H1 (cell line): Measurements from ENCODE around the gene DCTN3. TPM values are rescaled to one million over a fixed set of nuclear protein-coding genes. Genes with fewer than 3 reads are reported as not detected.

Experiments used
- CTCF ChIA-PET: fragments of 300-600 bp; sonication (Branson Sonifier 250); formaldehyde crosslinking; loops from one replicate; lab custom pipeline; 2021; ENCODE audit not compliant: partially characterized antibody; lab: Charles Lee
- POLR2A ChIA-PET: fragments of 300-600 bp; sonication (Branson Sonifier 250); formaldehyde crosslinking; loops from one replicate; lab custom pipeline; 2021; ENCODE audit warnings: inconsistent platforms; ENCODE audit not compliant: partially characterized antibody; lab: Charles Lee
- DNase-seq, 2 experiments: peaks; one replicate each; pipeline versions ENCODE4 v3.0.0 to v3.0.0-alpha.2; 2010 to 2022; ENCODE audit warnings: low spot score in 2 of 2, low read depth in 1 of 2, mixed read lengths in 1 of 2
- FAIRE-seq: peaks from 2 replicates; lab custom pipeline; 2011; peaks lifted over from hg19 to GRCh38; lab: Jason Lieb, UNC
- H2AFZ ChIP-seq: 2 replicates; pipeline ENCODE4 v1.8.1; 2012; ENCODE audit warnings: low read length, inconsistent platforms
- H2AK5ac ChIP-seq: 2 replicates; pipeline ENCODE4 v1.6.1; 2013; ENCODE audit warnings: low read depth, low read length
- H2BK120ac ChIP-seq: replicated peaks from 2 replicates; pipeline ENCODE3; 2013; ENCODE audit warnings: low read depth, low read length, inconsistent platforms
- H2BK12ac ChIP-seq: 2 replicates; pipeline ENCODE4 v1.6.1; 2013; ENCODE audit warnings: low read depth, low read length
- H2BK15ac ChIP-seq: 2 replicates; pipeline ENCODE4 v1.6.1; 2013; ENCODE audit warnings: low read length
- H2BK20ac ChIP-seq: 2 replicates; pipeline ENCODE4 v1.6.1; 2013; ENCODE audit warnings: low read length
- H2BK5ac ChIP-seq: 2 replicates; pipeline ENCODE4 v1.6.1; 2013; ENCODE audit warnings: low read depth, low read length
- H3K14ac ChIP-seq: 2 replicates; pipeline ENCODE4 v1.6.1; 2013; ENCODE audit warnings: inconsistent platforms; ENCODE audit not compliant: insufficient read length
- H3K18ac ChIP-seq: 2 replicates; pipeline ENCODE4 v1.6.1; 2013; ENCODE audit warnings: low read length; ENCODE audit errors: extremely low read depth
- H3K23ac ChIP-seq: 2 replicates; pipeline ENCODE4 v1.6.1; 2013; ENCODE audit warnings: inconsistent platforms; ENCODE audit not compliant: insufficient read length
- H3K23me2 ChIP-seq: 2 replicates; pipeline ENCODE4 v1.6.1; 2013; ENCODE audit warnings: low read depth, low read length
- H3K27ac ChIP-seq: 2 replicates; pipeline ENCODE4 v1.6.1; 2011; ENCODE audit warnings: low read depth, low read length, inconsistent platforms
- H3K27me3 ChIP-seq, 4 experiments: replicated peaks in 1 of 4; 1 replicate in 1 of 4; 2 replicates in 3 of 4; pipeline versions ENCODE4 v1.6.1 to v1.8.1; 2011 to 2013; ENCODE audit warnings: low read length in 3 of 4, mild to moderate bottlenecking in 3 of 4, inconsistent platforms in 2 of 4, mixed read lengths in 2 of 4, moderate library complexity in 1 of 4; ENCODE audit not compliant: control insufficient read depth in 3 of 4, insufficient read depth in 3 of 4; ENCODE audit errors: extremely low read depth in 1 of 4
- H3K36me3 ChIP-seq, 4 experiments: 2 replicates each; pipeline versions ENCODE4 v1.6.1 to v1.8.1; 2011 to 2013; ENCODE audit warnings: mild to moderate bottlenecking in 4 of 4, low read length in 3 of 4, moderate library complexity in 2 of 4, control low read depth in 1 of 4, inconsistent platforms in 1 of 4; ENCODE audit not compliant: insufficient read depth in 4 of 4, control insufficient read depth in 2 of 4
- H3K4ac ChIP-seq: replicated peaks from 2 replicates; pipeline ENCODE3; 2013; ENCODE audit warnings: low read length, low read depth, mixed read lengths, inconsistent platforms; ENCODE audit not compliant: insufficient read length
- H3K4me1 ChIP-seq, 4 experiments: replicated peaks in 1 of 4; 1 replicate in 1 of 4; 2 replicates in 3 of 4; pipeline versions ENCODE4 v1.6.1 to v1.8.1; 2011 to 2013; ENCODE audit warnings: low read length in 3 of 4, inconsistent platforms in 2 of 4, mixed read lengths in 1 of 4; ENCODE audit not compliant: insufficient read depth in 4 of 4, control insufficient read depth in 3 of 4
- H3K4me2 ChIP-seq, 2 experiments: 2 replicates each; pipeline versions ENCODE4 v1.6.1 to v1.8.1; 2011 to 2013; ENCODE audit warnings: low read depth in 2 of 2, low read length in 2 of 2, control low read depth in 1 of 2, inconsistent platforms in 1 of 2, mild to moderate bottlenecking in 1 of 2; ENCODE audit not compliant: insufficient read depth in 1 of 2
- H3K4me3 ChIP-seq, 4 experiments: fragments of 200-600, 300-600 bp in 1 of 4; sonication (generic), shearing (Covaris generic), sonication (Bioruptor Twin) in 1 of 4; 2 replicates each; pipeline versions ENCODE4 v1.5.1 to v1.8.1; 2011 to 2016; ENCODE audit warnings: low read length in 4 of 4, low read depth in 3 of 4, control low read depth in 2 of 4, inconsistent platforms in 2 of 4, mild to moderate bottlenecking in 2 of 4, mixed read lengths in 1 of 4, moderate library complexity in 1 of 4; ENCODE audit not compliant: insufficient read depth in 2 of 4; ENCODE audit errors: extremely low read depth in 1 of 4
- H3K56ac ChIP-seq: replicated peaks from 2 replicates; pipeline ENCODE3; 2013; ENCODE audit warnings: low read depth, mild to moderate bottlenecking, mixed read lengths, low read length, inconsistent platforms; ENCODE audit not compliant: insufficient read length
- H3K79me1 ChIP-seq: 2 replicates; pipeline ENCODE4 v1.6.1; 2013; ENCODE audit warnings: low read depth, low read length, control low read depth
- H3K79me2 ChIP-seq, 2 experiments: 2 replicates each; pipeline versions ENCODE4 v1.6.1 to v1.8.1; 2012 to 2013; ENCODE audit warnings: low read length in 2 of 2, mild to moderate bottlenecking in 2 of 2, inconsistent platforms in 1 of 2; ENCODE audit not compliant: insufficient read depth in 2 of 2, control insufficient read depth in 1 of 2
- H3K9ac ChIP-seq, 4 experiments: replicated peaks in 1 of 4; 1 replicate in 1 of 4; 2 replicates in 3 of 4; pipeline versions ENCODE4 v1.6.1 to v1.8.1; 2011 to 2013; ENCODE audit warnings: low read depth in 3 of 4, low read length in 3 of 4, control low read depth in 2 of 4, mild to moderate bottlenecking in 2 of 4, moderate library complexity in 2 of 4, inconsistent platforms in 1 of 4; ENCODE audit errors: extremely low read depth in 1 of 4
- H3K9me3 ChIP-seq, 2 experiments: 2 replicates each; pipeline versions ENCODE4 v1.6.1 to v1.8.1; 2012 to 2013; ENCODE audit warnings: mild to moderate bottlenecking in 2 of 2, moderate library complexity in 2 of 2, control low read depth in 1 of 2, inconsistent platforms in 1 of 2, low read depth in 1 of 2, low read length in 1 of 2, mixed read lengths in 1 of 2; ENCODE audit not compliant: insufficient read depth in 2 of 2
- H4K20me1 ChIP-seq, 2 experiments: replicated peaks in 1 of 2; 2 replicates each; pipeline versions ENCODE3 to v1.8.1; 2011 to 2013; ENCODE audit warnings: inconsistent platforms in 2 of 2, low read length in 2 of 2, mild to moderate bottlenecking in 1 of 2; ENCODE audit not compliant: insufficient read depth in 2 of 2, control insufficient read depth in 1 of 2
- H4K5ac ChIP-seq: 2 replicates; pipeline ENCODE4 v1.6.1; 2013; ENCODE audit warnings: low read length, low read depth, mixed read lengths, inconsistent platforms; ENCODE audit not compliant: insufficient read length
- H4K8ac ChIP-seq: 2 replicates; pipeline ENCODE4 v1.8.0; 2013; ENCODE audit warnings: mild to moderate bottlenecking, moderate library complexity, low read length, inconsistent platforms; ENCODE audit not compliant: insufficient read depth; ENCODE audit errors: extremely low read depth
- H4K91ac ChIP-seq: replicated peaks from 2 replicates; pipeline ENCODE3; 2013; ENCODE audit warnings: low read length, mixed read lengths, inconsistent platforms; ENCODE audit not compliant: insufficient read length
- EGR1 ChIP-seq: IDR thresholded peaks from 2 replicates; pipeline ENCODE4 v1.6.1; 2011; ENCODE audit warnings: low read depth, low read length, borderline replicate concordance
- EZH2 ChIP-seq: fragments of 200-600 bp; sonication (generic); IDR thresholded peaks from 2 replicates; pipeline ENCODE4 v1.7.1; 2012; ENCODE audit warnings: low read depth, mild to moderate bottlenecking, moderate library complexity, low read length, inconsistent platforms; ENCODE audit not compliant: severe bottlenecking
- JUND ChIP-seq: IDR thresholded peaks from 2 replicates; pipeline ENCODE4 v1.6.1; 2011; ENCODE audit warnings: mild to moderate bottlenecking, improper control_type of control experiment, low read length
- SP1 ChIP-seq: IDR thresholded peaks from 2 replicates; pipeline ENCODE4 v1.6.1; 2011; ENCODE audit warnings: low read depth, low read length
- SUZ12 ChIP-seq: fragments of 200-600 bp; sonication (generic); IDR thresholded peaks from 2 replicates; pipeline ENCODE4 v1.6.1; 2012; ENCODE audit warnings: mild to moderate bottlenecking, inconsistent platforms, low read length, moderate library complexity, mixed read lengths
- WGBS, 2 experiments: shearing (Covaris generic) in 1 of 2; methylation state at CpG; one replicate each; pipeline versions ENCODE4 v1.1.6 to v1.1.7; 2013 to 2015; ENCODE audit warnings: low lambda C conversion rate in 2 of 2, mixed read lengths in 2 of 2, inconsistent platforms in 1 of 2, low coverage in 1 of 2, missing lambda C conversion rate in 1 of 2; ENCODE audit not compliant: insufficient replicate concordance in 2 of 2, insufficient coverage in 1 of 2, insufficient read length in 1 of 2; ENCODE audit errors: extremely low coverage in 1 of 2, missing lambda C conversion rate in 1 of 2; 5-methylcytosine and 5-hydroxymethylcytosine counted together
- polyA plus RNA-seq, 7 experiments: library from polyadenylated mRNA; depleted of rRNA in 3 of 7; stranded (reverse) in 5 of 7; unstranded in 2 of 7; fragments of >200 nt in 5 of 7; fragments of 200-250 nt in 2 of 7; gene quantifications; 1 replicate in 5 of 7; 2 replicates in 1 of 7; 4 replicates in 1 of 7; pipeline versions ENCODE4 v1.2.1 to v1.2.3, GENCODE V29; 2011 to 2013; ENCODE audit warnings: missing spikeins in 2 of 7, mixed read lengths in 2 of 7
- total RNA-seq: library from RNA; stranded (reverse); fragmentation: NEBNext Ultra II Directional; extraction: Animal tissue kit (Norgen Biotek cat#: 25700); gene quantifications from 2 replicates; pipeline ENCODE4 v1.2.1, GENCODE V29; 2021
- TF ChIP-seq, protein P1 (sequence below): IDR thresholded peaks from 2 replicates; pipeline ENCODE4 v1.6.1; 2012; ENCODE audit warnings: inconsistent platforms
- TF ChIP-seq, protein P2 (sequence below), 3 experiments: IDR thresholded peaks; 1 replicate in 2 of 3; 2 replicates in 1 of 3; pipeline versions ENCODE4 v1.5.1 to v1.6.1; 2011; ENCODE audit warnings: low read length in 3 of 3, mild to moderate bottlenecking in 3 of 3, inconsistent platforms in 2 of 3, low read depth in 1 of 3, moderate library complexity in 1 of 3; ENCODE audit not compliant: insufficient read depth in 1 of 3; ENCODE audit errors: control extremely low read depth in 1 of 3

The DCTN3 gene
- total and polyA plus RNA-seq, 2 of the 8 experiments (the other 6 are each of a cell fraction or from before 2014, with no cell fraction given): 25.6 to 39.2 TPM

DNA sequence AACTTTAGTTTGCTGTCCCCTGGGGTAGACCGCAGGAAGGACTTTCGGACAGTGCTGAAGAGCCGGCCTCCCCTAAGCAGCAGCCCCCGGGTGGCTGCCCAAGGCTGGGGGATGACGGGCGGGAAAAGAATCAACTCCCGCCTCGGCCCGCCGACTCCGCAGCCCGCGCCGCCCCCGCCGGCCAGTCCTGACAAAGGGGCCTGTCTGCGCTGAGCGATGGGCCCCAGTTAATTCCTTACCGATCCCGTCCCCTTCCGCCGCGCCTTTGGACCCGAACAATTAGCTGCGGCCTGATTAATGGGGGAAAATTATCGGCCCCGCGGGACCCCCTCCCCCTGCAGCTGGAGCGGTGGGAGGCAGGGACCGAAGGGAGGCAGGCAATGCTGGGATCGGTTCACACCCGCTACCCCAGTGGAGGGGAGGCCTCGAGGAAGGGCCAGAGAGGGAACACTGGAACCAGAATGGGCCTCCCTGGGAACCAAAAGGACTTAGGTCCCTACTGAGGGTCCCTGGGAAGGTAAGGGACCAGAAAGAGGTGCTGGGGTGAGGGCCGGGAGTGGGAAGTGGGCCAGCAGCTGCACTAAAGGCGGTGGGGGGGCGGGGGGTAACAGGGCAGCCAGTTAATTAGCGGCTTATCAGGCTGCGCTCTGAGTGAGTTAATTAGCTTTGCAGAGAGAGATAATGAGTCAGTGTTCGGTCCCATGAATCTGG, 4.3 kb upstream of the DCTN3 start:
- H2AK5ac ChIP-seq: no peak overlapping the region
- H3K23me2 ChIP-seq: peaks cover 16% of the 10 kb centered on the region
- H3K14ac ChIP-seq: no peak overlapping the region
- H3K9me3 ChIP-seq: no peaks in the 10 kb centered on the region
- H3K4me2 ChIP-seq: peak overlapping the region; percentile 46 to 68
- H3K27me3 ChIP-seq: peaks cover 54 to 80% (median 77%) of the 10 kb centered on the region in 4 experiments
- no peaks in the 10 kb centered on the region; a peak in 1 of 8 replicates for H3K36me3 ChIP-seq
- no peak overlapping the region for H4K91ac ChIP-seq
- no peaks in the 10 kb centered on the region; the same call in 1 of the 2 replicates for H3K79me1 ChIP-seq
- H3K79me2 ChIP-seq: no peaks in the 10 kb centered on the region
- FAIRE-seq (no peak), DNase-seq (peak in 1 of 2 experiments; percentile 58)
- H4K5ac ChIP-seq: peak overlapping the region; percentile 10
- H4K8ac ChIP-seq: no peak overlapping the region
- H3K23ac ChIP-seq: no peak overlapping the region
- no peak overlapping the region for H3K4ac ChIP-seq
- peaks cover 0 to 5% of the 10 kb centered on the region in 2 experiments for H4K20me1 ChIP-seq
- no peak overlapping the region; the same call in 1 of the 2 replicates for H3K18ac ChIP-seq
- H2BK20ac ChIP-seq: no peak overlapping the region
- no peak overlapping the region; the same call in 1 of the 2 replicates for H2AFZ ChIP-seq
- POLR2A ChIA-PET: interaction anchor here (1.4 to 2.6 kb wide), 2 partner anchors 9 to 12 kb away, joined by 5 to 12 read pairs; partner anchors contain the start of gene SIGMAR1
- no peak overlapping the region for H2BK120ac ChIP-seq
- H3K27ac ChIP-seq: no peak overlapping the region
- no peak overlapping the region for H3K56ac ChIP-seq
- no peak overlapping the region for H2BK5ac ChIP-seq
- no peak for TF ChIP-seq SP1
- TF ChIP-seq, protein P1, sequence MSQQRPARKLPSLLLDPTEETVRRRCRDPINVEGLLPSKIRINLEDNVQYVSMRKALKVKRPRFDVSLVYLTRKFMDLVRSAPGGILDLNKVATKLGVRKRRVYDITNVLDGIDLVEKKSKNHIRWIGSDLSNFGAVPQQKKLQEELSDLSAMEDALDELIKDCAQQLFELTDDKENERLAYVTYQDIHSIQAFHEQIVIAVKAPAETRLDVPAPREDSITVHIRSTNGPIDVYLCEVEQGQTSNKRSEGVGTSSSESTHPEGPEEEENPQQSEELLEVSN: peak; percentile 29; the same call in 1 of the 2 replicates
- TF ChIP-seq EGR1: peak; percentile 38; the same call in 1 of the 2 replicates
- TF ChIP-seq JUND: no peak
- TF ChIP-seq EZH2: peak; percentile 59
- TF ChIP-seq, protein P2, sequence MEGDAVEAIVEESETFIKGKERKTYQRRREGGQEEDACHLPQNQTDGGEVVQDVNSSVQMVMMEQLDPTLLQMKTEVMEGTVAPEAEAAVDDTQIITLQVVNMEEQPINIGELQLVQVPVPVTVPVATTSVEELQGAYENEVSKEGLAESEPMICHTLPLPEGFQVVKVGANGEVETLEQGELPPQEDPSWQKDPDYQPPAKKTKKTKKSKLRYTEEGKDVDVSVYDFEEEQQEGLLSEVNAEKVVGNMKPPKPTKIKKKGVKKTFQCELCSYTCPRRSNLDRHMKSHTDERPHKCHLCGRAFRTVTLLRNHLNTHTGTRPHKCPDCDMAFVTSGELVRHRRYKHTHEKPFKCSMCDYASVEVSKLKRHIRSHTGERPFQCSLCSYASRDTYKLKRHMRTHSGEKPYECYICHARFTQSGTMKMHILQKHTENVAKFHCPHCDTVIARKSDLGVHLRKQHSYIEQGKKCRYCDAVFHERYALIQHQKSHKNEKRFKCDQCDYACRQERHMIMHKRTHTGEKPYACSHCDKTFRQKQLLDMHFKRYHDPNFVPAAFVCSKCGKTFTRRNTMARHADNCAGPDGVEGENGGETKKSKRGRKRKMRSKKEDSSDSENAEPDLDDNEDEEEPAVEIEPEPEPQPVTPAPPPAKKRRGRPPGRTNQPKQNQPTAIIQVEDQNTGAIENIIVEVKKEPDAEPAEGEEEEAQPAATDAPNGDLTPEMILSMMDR (IDR thresholded peaks at IDR 0.05; ENCODE audit: control extremely low read depth in 1 of 3, insufficient read depth in 1 of 3, low read depth in 1 of 3, low read length in 3 of 3): no peak
- TF ChIP-seq SUZ12: peak; percentile 67; the same call in 1 of the 2 replicates
- WGBS, 2 experiments: 14% methylated on average over 30 of the region's 39 CpGs; no CpG with 5 or more reads in 1 of the 2 experiments
- CTCF ChIA-PET: interaction anchor here (0.8 to 2.7 kb wide), 10 partner anchors 9 to 77 kb away, joined by 3 to 31 read pairs (median 5); partner anchors contain the start of gene RPP25L
- H2BK12ac ChIP-seq: no peak overlapping the region
- H2BK15ac ChIP-seq: no peak overlapping the region
- peak overlapping the region in 3 of 4 experiments; percentile 9 to 51 (median 32); a peak in 6 of 8 replicates for H3K4me3 ChIP-seq
- no peak overlapping the region; a peak in 1 of 7 replicates for H3K9ac ChIP-seq
- peaks cover 2 to 16% (median 6%) of the 10 kb centered on the region in 4 experiments for H3K4me1 ChIP-seq
